Activated CD4-positive, alpha-beta T cell treated with anti-CD3 and anti-CD28 coated beads for 24 hours (primary cell): Measurements from ENCODE around the gene SFXN5.

ENCODE experiments used
- DNase-seq, 2 donors: peaks; one replicate each; pipeline ENCODE4 v3.0.0-alpha.2; 2020; ENCODE audit warnings: low read depth in 2 of 2

SFXN5 gene

GRCh38 chr2:73053316-73054114, 18.0 kb downstream of the SFXN5 start:
- DNase-seq: no peak

GRCh38 chr2:73050121-73050545, 21.4 kb downstream of the SFXN5 start:
- no peak for DNase-seq

GRCh38 chr2:73043929-73044832, 27.3 kb downstream of the SFXN5 start:
- DNase-seq: no peak

GRCh38 chr2:73043276-73043675, 28.2 kb downstream of the SFXN5 start:
- DNase-seq: no peak

GRCh38 chr2:73037947-73038585, 33.4 kb downstream of the SFXN5 start:
- no peak for DNase-seq

- no peak for DNase-seq
Observed at GRCh38 chr2:73036766-73037165, 34.7 kb downstream of the SFXN5 start.

- DNase-seq: no peak
Observed at GRCh38 chr2:73035899-73036711, 35.4 kb downstream of the SFXN5 start.

GRCh38 chr2:73034661-73035375, 36.7 kb downstream of the SFXN5 start:
- no peak for DNase-seq

- DNase-seq: no peak
Observed at GRCh38 chr2:73033766-73034381, 37.6 kb downstream of the SFXN5 start.

GRCh38 chr2:73033142-73033765, 38.3 kb downstream of the SFXN5 start:
- no peak for DNase-seq

GRCh38 chr2:73032702-73033097, 38.8 kb downstream of the SFXN5 start:
- DNase-seq: no peak

- DNase-seq: no peak
Observed at GRCh38 chr2:73031725-73032701, 39.5 kb downstream of the SFXN5 start.

- no peak for DNase-seq
Observed at GRCh38 chr2:73031095-73031678, 40.3 kb downstream of the SFXN5 start.

GRCh38 chr2:73028841-73029240, 42.7 kb downstream of the SFXN5 start:
- DNase-seq: no peak

- no peak for DNase-seq
Observed at GRCh38 chr2:73027340-73027739, 44.2 kb downstream of the SFXN5 start.

- DNase-seq: no peak
Observed at GRCh38 chr2:73023497-73023896, 48.0 kb downstream of the SFXN5 start.

GRCh38 chr2:73022024-73022568, 49.4 kb downstream of the SFXN5 start:
- DNase-seq: no peak
